ENCODE results near the gene GMEB2. TPM values are rescaled to one million over a fixed set of nuclear protein-coding genes. Genes with fewer than 3 reads are reported as not detected.
A peak's percentile ranks its signal among the peaks of the same experiment; 100 is the strongest.
"Not testable (repeated sequence)": the region's sequence is repeated elsewhere in the genome, so short reads cannot be mapped to it uniquely, and the experiment has no call there.

Gene GMEB2
- total RNA-seq, 1 experiment from 2014 or later: 18.8 TPM

DNA sequence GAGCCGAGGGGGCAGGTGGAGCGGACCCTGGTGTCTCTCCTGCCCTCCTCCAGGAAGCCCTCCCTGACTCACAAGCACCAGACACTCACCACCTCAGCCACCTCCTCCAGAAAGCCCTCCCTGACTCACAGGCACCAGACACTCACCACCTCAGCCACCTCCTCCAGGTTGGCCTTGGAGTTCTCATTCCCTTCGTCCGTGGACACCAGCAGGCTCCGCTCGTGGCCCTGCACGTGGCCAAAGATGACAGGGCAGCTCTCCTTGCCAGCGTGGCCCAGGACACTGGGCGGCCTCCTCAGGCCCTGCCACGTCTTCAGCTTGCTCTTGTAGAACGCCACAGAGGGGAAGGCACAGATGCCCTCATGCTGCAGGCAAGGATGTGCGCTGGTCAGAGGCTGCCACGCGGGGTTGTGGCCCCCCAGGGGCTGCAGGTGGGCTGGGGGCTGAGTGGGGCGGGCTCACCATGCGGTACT is 66.5 kb downstream of the GMEB2 start:
- H3K4me3 Mint-ChIP-seq (ENCODE audit: low read depth, unreplicated experiment): no peak overlapping the region
- H3K4me1 Mint-ChIP-seq (ENCODE audit: low read depth, unreplicated experiment): no peaks in the 10 kb centered on the region
- intact Hi-C loops (cut with micrococcal nuclease; ENCODE audit: unreplicated experiment): no loop called here
- TF ChIP-seq, protein P1, sequence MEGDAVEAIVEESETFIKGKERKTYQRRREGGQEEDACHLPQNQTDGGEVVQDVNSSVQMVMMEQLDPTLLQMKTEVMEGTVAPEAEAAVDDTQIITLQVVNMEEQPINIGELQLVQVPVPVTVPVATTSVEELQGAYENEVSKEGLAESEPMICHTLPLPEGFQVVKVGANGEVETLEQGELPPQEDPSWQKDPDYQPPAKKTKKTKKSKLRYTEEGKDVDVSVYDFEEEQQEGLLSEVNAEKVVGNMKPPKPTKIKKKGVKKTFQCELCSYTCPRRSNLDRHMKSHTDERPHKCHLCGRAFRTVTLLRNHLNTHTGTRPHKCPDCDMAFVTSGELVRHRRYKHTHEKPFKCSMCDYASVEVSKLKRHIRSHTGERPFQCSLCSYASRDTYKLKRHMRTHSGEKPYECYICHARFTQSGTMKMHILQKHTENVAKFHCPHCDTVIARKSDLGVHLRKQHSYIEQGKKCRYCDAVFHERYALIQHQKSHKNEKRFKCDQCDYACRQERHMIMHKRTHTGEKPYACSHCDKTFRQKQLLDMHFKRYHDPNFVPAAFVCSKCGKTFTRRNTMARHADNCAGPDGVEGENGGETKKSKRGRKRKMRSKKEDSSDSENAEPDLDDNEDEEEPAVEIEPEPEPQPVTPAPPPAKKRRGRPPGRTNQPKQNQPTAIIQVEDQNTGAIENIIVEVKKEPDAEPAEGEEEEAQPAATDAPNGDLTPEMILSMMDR (IDR thresholded peaks at IDR 0.05; ENCODE audit: unreplicated experiment): no peak
- no peak for DNase-seq
- CTCF ChIA-PET: no interaction called here
- BruUV-seq (replicated peaks): no TSS peak
- peak overlapping the region; percentile 39 for H3K27ac Mint-ChIP-seq (ENCODE audit: unreplicated experiment)
- H3K36me3 Mint-ChIP-seq (ENCODE audit: insufficient read depth, unreplicated experiment): peaks cover 67% of the 10 kb centered on the region
- H3K27me3 Mint-ChIP-seq (ENCODE audit: unreplicated experiment): no peaks in the 10 kb centered on the region
- H3K9me3 Mint-ChIP-seq (ENCODE audit: low read depth, unreplicated experiment): peaks cover 2% of the 10 kb centered on the region

DNA sequence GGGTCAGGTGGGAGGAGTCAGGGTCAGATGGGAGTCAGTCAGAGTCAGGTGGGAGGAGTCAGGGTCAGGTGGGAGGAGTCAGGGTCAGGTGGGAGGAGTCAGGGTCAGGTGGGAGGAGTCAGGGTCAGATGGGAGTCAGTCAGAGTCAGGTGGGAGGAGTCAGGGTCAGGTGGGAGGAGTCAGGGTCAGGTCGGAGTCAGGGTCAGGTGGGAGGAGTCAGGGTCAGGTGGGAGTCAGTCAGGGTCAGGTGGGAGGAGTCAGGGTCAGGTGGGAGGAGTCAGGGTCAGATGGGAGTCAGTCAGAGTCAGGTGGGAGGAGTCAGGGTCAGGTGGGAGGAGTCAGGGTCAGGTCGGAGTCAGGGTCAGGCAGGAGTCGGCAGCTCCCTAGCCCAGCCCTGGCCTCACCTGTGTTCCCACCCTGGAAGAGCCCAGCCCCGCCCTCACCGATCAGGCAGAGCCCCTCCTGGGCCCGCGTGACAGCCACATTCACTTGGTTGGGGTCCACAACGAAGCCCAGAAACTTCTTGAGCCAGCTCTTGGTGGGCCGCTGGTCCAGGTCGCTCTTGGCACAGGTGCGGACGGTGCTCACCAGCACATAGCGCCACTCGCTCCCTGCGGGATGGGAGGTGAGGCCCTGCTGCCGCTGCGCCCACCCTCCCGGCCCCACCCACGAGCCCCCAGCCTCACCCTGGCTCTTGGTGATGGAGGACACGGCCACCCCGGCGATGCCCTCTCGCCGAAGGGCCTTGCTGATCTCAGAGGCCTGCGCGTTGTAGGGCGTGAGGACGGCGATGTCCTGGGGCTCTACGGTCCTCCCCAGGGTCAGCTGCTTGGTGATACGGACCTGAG is 67.2 kb downstream of the GMEB2 start:
- Mint-ChIP-seq H3K27ac (ENCODE audit: unreplicated experiment) (peak overlapping the region; percentile 39), H3K36me3 (ENCODE audit: insufficient read depth, unreplicated experiment) (peaks cover 64% of the 10 kb centered on the region)
- H3K27me3 Mint-ChIP-seq (ENCODE audit: unreplicated experiment); H3K4me1 Mint-ChIP-seq (ENCODE audit: low read depth, unreplicated experiment); DNase-seq; CTCF ChIA-PET; intact Hi-C loops (cut with micrococcal nuclease; ENCODE audit: unreplicated experiment); H3K9me3 Mint-ChIP-seq (ENCODE audit: low read depth, unreplicated experiment); H3K4me3 Mint-ChIP-seq (ENCODE audit: low read depth, unreplicated experiment); BruUV-seq (replicated peaks): not testable (repeated sequence)

DNA sequence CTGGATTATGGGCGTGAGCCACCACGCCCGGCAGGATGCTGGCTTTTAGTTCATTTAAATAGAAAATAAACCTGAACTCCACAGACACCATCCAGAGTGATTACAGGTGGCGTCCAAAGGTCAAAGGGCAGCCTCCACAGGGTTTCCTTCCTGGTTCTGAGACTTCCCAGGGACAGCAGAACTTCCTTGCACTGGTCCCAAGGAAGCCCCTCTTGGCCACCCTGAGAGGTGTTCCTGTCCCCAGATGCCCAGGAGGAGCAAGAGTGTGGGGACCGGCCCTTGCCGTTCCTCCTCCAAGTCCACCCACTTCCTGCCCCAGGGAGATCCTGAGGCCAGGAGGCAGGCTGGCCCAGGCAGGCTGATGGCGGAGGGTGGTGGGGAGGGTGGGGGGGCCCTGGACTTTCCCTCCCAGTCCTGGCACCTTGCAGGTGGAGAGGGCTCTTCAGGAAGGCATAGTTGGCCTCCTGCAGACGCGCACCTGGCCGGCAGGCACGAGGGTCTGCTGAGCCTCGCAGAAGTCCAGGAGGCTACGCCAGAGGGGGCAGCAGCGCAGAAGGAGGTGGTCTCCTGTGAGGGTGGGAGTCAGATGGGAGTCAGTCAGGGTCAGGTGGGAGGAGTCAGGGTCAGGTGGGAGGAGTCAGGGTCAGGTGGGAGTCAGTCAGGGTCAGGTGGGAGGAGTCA is 68.0 kb downstream of the GMEB2 start:
- TF ChIP-seq, protein P1 (IDR thresholded peaks at IDR 0.05; ENCODE audit: unreplicated experiment): no peak
- no TSS peak for BruUV-seq (replicated peaks)
- no peaks in the 10 kb centered on the region for H3K4me1 Mint-ChIP-seq (ENCODE audit: low read depth, unreplicated experiment)
- DNase-seq: no peak
- no peak overlapping the region for H3K4me3 Mint-ChIP-seq (ENCODE audit: low read depth, unreplicated experiment)
- peaks cover 63% of the 10 kb centered on the region for H3K36me3 Mint-ChIP-seq (ENCODE audit: insufficient read depth, unreplicated experiment)
- H3K27ac Mint-ChIP-seq (ENCODE audit: unreplicated experiment): no peak overlapping the region
- intact Hi-C loops (cut with micrococcal nuclease; ENCODE audit: unreplicated experiment): no loop called here
- H3K27me3 Mint-ChIP-seq (ENCODE audit: unreplicated experiment): no peaks in the 10 kb centered on the region
- CTCF ChIA-PET: no interaction called here
- H3K9me3 Mint-ChIP-seq (ENCODE audit: low read depth, unreplicated experiment): peaks cover 2% of the 10 kb centered on the region

DNA sequence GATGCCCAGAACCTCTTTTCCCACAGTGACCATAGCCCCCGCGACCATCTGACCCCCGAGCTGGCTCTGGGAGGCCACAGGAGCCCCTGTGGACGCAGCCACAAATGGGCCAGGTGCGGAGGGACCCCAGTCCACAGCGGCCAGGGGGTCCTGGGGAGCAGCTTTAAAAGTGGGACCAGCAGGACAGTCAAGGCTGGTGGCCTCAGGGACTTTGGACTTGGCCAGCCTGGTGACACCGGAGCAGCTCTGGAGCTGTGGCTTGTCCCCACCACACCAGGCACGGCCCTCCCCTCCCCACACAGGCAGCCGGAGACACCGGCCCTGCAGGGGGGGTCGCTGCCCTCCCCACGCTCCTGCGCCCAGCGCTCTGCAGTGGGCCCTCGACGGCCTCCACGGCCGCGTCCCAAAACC is 69.4 kb downstream of the GMEB2 start:
- DNase-seq: no peak
- TF ChIP-seq, protein P1 (IDR thresholded peaks at IDR 0.05; ENCODE audit: unreplicated experiment): no peak
- intact Hi-C loops (cut with micrococcal nuclease; ENCODE audit: unreplicated experiment): no loop called here
- BruUV-seq (replicated peaks): no TSS peak
- Mint-ChIP-seq H3K36me3 (ENCODE audit: insufficient read depth, unreplicated experiment) (peaks cover 71% of the 10 kb centered on the region), H3K27ac (ENCODE audit: unreplicated experiment) (no peak overlapping the region), H3K9me3 (ENCODE audit: low read depth, unreplicated experiment) (peaks cover 2% of the 10 kb centered on the region), H3K4me3 (ENCODE audit: low read depth, unreplicated experiment) (no peak overlapping the region), H3K4me1 (ENCODE audit: low read depth, unreplicated experiment) (no peaks in the 10 kb centered on the region), H3K27me3 (ENCODE audit: unreplicated experiment) (peaks cover 7% of the 10 kb centered on the region)
- CTCF ChIA-PET: interaction anchor here (0.8 kb wide), 1 partner anchor 19 kb away, joined by 3 read pairs; no protein-coding TSS in a partner anchor

Measured in Calu3 (cell line).